HepG2 (cell line): ENCODE data around the gene NPPC. TPM values are rescaled to one million over a fixed set of nuclear protein-coding genes. Genes with fewer than 3 reads are reported as not detected.

Experiments used
- CHD2 ChIP-seq: IDR thresholded peaks from 2 replicates; pipeline ENCODE4 v1.6.1; 2011; ENCODE audit warnings: low read depth, low read length, improper control_type of control experiment
- DPF2 ChIP-seq: sonication (generic); formaldehyde crosslinking; IDR thresholded peaks from 2 replicates; pipeline ENCODE4 v1.4.0; 2020; ENCODE audit warnings: mild to moderate bottlenecking, low read depth, missing genetic modification reagents, borderline replicate concordance
- E2F2 ChIP-seq: sonication (generic); formaldehyde crosslinking; IDR thresholded peaks from 2 replicates; pipeline ENCODE4 v1.4.0; 2020; ENCODE audit warnings: missing genetic modification reagents, borderline replicate concordance
- SIX1 ChIP-seq: sonication (generic); formaldehyde crosslinking; IDR thresholded peaks from 2 replicates; pipeline ENCODE4 v1.4.0; 2020; ENCODE audit warnings: missing genetic modification reagents, borderline replicate concordance
- SMAD9 ChIP-seq: sonication (generic); formaldehyde crosslinking; IDR thresholded peaks from 2 replicates; pipeline ENCODE4 v1.5.1; 2020; ENCODE audit warnings: mild to moderate bottlenecking, missing genetic modification reagents
- SOX13 ChIP-seq, 3 experiments: fragments of 450-650 bp in 1 of 3; sonication (generic) in 1 of 3; formaldehyde crosslinking in 1 of 3; IDR thresholded peaks in 2 of 3; conservative IDR thresholded peaks in 1 of 3; 2 replicates each; pipeline versions ENCODE4 v1.5.0 to v1.6.1; 2016 to 2020; ENCODE audit warnings: antibody characterized with exemption in 1 of 3, mild to moderate bottlenecking in 1 of 3, missing compliant biosample characterization in 1 of 3, missing genetic modification reagents in 1 of 3, moderate library complexity in 1 of 3
- TBL1XR1 ChIP-seq: fragments of 150-350 bp; IDR thresholded peaks from 2 replicates; pipeline ENCODE4 v1.6.1; 2014; ENCODE audit warnings: borderline replicate concordance, low read length; ENCODE audit not compliant: partially characterized antibody
- TCF7L2 ChIP-seq: IDR thresholded peaks from 2 replicates; pipeline ENCODE4 v1.6.1; 2011; ENCODE audit warnings: mild to moderate bottlenecking, low read depth, low read length, moderate library complexity
- ZFP41 ChIP-seq: sonication (generic); formaldehyde crosslinking; IDR thresholded peaks from 2 replicates; pipeline ENCODE4 v1.4.0; 2020; ENCODE audit warnings: mild to moderate bottlenecking, missing genetic modification reagents, borderline replicate concordance
- ZFX ChIP-seq: sonication (generic); formaldehyde crosslinking; IDR thresholded peaks from 2 replicates; pipeline ENCODE4 v1.4.0; 2020; ENCODE audit warnings: mild to moderate bottlenecking, low read depth, missing genetic modification reagents, moderate library complexity
- ZNF331 ChIP-seq: sonication (generic); formaldehyde crosslinking; IDR thresholded peaks from 2 replicates; pipeline ENCODE4 v1.4.0; 2020; ENCODE audit warnings: missing genetic modification reagents
- ZNF83 ChIP-seq: sonication (generic); formaldehyde crosslinking; IDR thresholded peaks from 2 replicates; pipeline ENCODE4 v1.4.0; 2020; ENCODE audit warnings: missing genetic modification reagents, mild to moderate bottlenecking, borderline replicate concordance
- ZSCAN5A ChIP-seq: sonication (generic); formaldehyde crosslinking; IDR thresholded peaks from 2 replicates; pipeline ENCODE4 v1.8.0; 2022; ENCODE audit warnings: mild to moderate bottlenecking, missing genetic modification reagents, borderline replicate concordance
- polyA plus RNA-seq, 8 experiments: library from polyadenylated mRNA; depleted of rRNA in 3 of 8; stranded (reverse) in 7 of 8; unstranded in 1 of 8; fragments of >200 nt; fragmentation: Illumina TruSeq in 4 of 8; extraction: Trizol in 4 of 8; gene quantifications; 2 replicates each; pipeline versions ENCODE4 v1.2.1 to v1.2.3, GENCODE V29; 2011 to 2016; ENCODE audit warnings: low read depth in 4 of 8, missing spikeins in 1 of 8, mixed read lengths in 1 of 8; ENCODE audit not compliant: insufficient read depth in 1 of 8
- total RNA-seq, 5 experiments: library from RNA; depleted of rRNA; stranded (reverse); fragments of >200 nt; fragmentation: Illumina TruSeq; extraction: Trizol; gene quantifications; 2 replicates each; pipeline ENCODE4 v1.2.3, GENCODE V29; 2016; ENCODE audit warnings: low read depth in 1 of 5
- TF ChIP-seq, protein P1 (sequence below): sonication (generic); formaldehyde crosslinking; IDR thresholded peaks from 2 replicates; pipeline ENCODE4 v1.4.0; 2020; ENCODE audit warnings: missing genetic modification reagents
- TF ChIP-seq, protein P2 (sequence below): sonication (generic); formaldehyde crosslinking; IDR thresholded peaks from 2 replicates; pipeline ENCODE4 v1.5.0; 2020; ENCODE audit warnings: missing genetic modification reagents

NPPC gene
- total and polyA plus RNA-seq, 2 of the 13 experiments (the other 11 are each of a cell fraction or from before 2014, with no cell fraction given) = 0.11 TPM; not detected in 1

DNA sequence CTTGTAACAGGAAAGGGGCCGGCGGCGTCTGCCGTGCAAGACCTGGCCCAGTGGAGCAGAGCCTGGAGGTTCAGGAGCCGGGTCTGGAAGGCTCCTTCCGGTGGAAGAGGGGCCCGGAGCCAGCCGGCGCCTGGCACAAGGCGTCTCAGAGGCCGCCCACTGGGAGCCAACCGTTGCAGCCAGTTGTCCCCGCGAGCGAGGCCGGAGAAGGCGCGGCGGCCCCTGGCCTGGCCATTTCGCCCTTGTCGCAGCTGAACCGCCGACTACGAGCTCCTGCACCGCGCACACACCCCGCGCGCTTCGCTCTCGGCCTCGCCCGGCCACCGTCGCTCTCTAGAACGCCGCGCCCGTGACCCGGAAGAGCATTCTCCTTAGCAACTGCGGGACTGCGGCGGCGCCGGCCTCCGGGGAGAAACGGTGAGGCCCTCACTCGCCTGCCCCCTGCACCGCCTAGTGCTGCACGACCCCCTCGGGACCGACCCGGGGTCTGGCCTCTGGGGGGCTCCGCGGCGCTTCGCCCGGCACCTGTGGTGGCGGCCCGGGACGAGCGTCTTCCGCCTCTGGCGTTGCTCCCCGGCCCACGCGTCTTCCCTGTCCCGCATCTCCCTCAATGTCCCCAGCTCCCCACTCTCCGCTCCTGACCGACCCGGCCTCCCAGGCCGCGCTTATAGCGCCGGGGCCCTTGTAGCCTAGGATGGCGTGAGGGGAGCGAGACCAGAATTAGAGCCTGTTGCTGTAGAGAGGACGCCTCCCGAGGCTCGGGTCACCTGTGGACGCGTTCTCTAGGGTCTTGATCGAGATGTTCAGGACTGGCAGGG lies 35.4 kb upstream of the NPPC start, which contains the start of gene DIS3L2 (continued):
- TF ChIP-seq DPF2 (CRISPR knock-in tag) (peak; percentile 68), SMAD9 (CRISPR knock-in tag) (no peak; the same call in 1 of the 2 replicates), SIX1 (CRISPR knock-in tag) (peak; percentile 51; the same call in 1 of the 2 replicates), ZFX (CRISPR knock-in tag) (peak; percentile 99), E2F2 (0 out of 2 replicates have a peak, but pooled peaks have one; percentile 87), ZNF83 (CRISPR knock-in tag) (peak; percentile 76; the same call in 1 of the 2 replicates), TCF7L2 (no peak), SOX13 (IDR thresholded peaks at IDR 0.05) (no peak), SOX13 (CRISPR knock-in tag; conservative IDR thresholded peaks at IDR 0.05 in 1 of 2, IDR thresholded peaks at IDR 0.05 in 1 of 2) (peak in 1 of 2 experiments; percentile 49; a peak in 2 of 4 replicates), ZFP41 (peak; percentile 73; the same call in 1 of the 2 replicates), CHD2 (peak; percentile 61; the same call in 1 of the 2 replicates), ZSCAN5A (CRISPR knock-in tag) (0 out of 2 replicates have a peak, but pooled peaks have one; percentile 85), TBL1XR1 (no peak), ZNF331 (peak; percentile 90)
- TF ChIP-seq, protein P1, sequence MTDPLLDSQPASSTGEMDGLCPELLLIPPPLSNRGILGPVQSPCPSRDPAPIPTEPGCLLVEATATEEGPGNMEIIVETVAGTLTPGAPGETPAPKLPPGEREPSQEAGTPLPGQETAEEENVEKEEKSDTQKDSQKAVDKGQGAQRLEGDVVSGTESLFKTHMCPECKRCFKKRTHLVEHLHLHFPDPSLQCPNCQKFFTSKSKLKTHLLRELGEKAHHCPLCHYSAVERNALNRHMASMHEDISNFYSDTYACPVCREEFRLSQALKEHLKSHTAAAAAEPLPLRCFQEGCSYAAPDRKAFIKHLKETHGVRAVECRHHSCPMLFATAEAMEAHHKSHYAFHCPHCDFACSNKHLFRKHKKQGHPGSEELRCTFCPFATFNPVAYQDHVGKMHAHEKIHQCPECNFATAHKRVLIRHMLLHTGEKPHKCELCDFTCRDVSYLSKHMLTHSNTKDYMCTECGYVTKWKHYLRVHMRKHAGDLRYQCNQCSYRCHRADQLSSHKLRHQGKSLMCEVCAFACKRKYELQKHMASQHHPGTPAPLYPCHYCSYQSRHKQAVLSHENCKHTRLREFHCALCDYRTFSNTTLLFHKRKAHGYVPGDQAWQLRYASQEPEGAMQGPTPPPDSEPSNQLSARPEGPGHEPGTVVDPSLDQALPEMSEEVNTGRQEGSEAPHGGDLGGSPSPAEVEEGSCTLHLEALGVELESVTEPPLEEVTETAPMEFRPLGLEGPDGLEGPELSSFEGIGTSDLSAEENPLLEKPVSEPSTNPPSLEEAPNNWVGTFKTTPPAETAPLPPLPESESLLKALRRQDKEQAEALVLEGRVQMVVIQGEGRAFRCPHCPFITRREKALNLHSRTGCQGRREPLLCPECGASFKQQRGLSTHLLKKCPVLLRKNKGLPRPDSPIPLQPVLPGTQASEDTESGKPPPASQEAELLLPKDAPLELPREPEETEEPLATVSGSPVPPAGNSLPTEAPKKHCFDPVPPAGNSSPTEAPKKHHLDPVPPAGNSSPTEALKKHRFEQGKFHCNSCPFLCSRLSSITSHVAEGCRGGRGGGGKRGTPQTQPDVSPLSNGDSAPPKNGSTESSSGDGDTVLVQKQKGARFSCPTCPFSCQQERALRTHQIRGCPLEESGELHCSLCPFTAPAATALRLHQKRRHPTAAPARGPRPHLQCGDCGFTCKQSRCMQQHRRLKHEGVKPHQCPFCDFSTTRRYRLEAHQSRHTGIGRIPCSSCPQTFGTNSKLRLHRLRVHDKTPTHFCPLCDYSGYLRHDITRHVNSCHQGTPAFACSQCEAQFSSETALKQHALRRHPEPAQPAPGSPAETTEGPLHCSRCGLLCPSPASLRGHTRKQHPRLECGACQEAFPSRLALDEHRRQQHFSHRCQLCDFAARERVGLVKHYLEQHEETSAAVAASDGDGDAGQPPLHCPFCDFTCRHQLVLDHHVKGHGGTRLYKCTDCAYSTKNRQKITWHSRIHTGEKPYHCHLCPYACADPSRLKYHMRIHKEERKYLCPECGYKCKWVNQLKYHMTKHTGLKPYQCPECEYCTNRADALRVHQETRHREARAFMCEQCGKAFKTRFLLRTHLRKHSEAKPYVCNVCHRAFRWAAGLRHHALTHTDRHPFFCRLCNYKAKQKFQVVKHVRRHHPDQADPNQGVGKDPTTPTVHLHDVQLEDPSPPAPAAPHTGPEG (CRISPR knock-in tag) = peak; percentile 76
- TF ChIP-seq, protein P2, sequence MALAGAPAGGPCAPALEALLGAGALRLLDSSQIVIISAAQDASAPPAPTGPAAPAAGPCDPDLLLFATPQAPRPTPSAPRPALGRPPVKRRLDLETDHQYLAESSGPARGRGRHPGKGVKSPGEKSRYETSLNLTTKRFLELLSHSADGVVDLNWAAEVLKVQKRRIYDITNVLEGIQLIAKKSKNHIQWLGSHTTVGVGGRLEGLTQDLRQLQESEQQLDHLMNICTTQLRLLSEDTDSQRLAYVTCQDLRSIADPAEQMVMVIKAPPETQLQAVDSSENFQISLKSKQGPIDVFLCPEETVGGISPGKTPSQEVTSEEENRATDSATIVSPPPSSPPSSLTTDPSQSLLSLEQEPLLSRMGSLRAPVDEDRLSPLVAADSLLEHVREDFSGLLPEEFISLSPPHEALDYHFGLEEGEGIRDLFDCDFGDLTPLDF (CRISPR knock-in tag) = peak; percentile 88
